Measurements from ENCODE around the gene SUPT3H. TPM values are rescaled to one million over a fixed set of nuclear protein-coding genes. Genes with fewer than 3 reads are reported as not detected.

Gene SUPT3H
- total RNA-seq, 1 donor from 2014 or later = 16.0 TPM

DNA sequence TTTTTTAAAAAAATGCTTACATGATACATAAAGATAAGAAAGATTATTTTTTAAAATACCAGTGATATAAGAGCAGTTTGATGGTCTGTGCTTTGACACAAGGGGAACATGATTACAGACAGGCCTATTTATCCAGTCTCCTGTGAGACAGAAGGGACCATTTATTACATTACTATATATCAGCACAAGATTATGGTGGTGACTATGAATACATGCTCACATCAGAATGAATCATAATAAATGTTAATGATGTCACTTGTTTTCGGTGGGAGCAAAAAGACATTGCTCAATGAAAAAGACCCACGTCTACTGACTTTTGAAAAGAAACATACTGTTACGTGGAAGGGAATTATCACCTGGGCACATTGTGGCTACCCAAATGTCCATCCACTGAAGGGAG, 535.1 kb downstream of the SUPT3H start:
- H3K36me3 Mint-ChIP-seq (ENCODE audit: unreplicated experiment) = no peaks in the 10 kb centered on the region
- peaks cover 15% of the 10 kb centered on the region for H3K4me1 Mint-ChIP-seq (ENCODE audit: low read depth, unreplicated experiment)
- no peak for DNase-seq
- no peak overlapping the region for H3K27ac Mint-ChIP-seq (ENCODE audit: unreplicated experiment)
- TF ChIP-seq, protein P1, sequence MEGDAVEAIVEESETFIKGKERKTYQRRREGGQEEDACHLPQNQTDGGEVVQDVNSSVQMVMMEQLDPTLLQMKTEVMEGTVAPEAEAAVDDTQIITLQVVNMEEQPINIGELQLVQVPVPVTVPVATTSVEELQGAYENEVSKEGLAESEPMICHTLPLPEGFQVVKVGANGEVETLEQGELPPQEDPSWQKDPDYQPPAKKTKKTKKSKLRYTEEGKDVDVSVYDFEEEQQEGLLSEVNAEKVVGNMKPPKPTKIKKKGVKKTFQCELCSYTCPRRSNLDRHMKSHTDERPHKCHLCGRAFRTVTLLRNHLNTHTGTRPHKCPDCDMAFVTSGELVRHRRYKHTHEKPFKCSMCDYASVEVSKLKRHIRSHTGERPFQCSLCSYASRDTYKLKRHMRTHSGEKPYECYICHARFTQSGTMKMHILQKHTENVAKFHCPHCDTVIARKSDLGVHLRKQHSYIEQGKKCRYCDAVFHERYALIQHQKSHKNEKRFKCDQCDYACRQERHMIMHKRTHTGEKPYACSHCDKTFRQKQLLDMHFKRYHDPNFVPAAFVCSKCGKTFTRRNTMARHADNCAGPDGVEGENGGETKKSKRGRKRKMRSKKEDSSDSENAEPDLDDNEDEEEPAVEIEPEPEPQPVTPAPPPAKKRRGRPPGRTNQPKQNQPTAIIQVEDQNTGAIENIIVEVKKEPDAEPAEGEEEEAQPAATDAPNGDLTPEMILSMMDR (IDR thresholded peaks at IDR 0.05; ENCODE audit: partially characterized antibody, unreplicated experiment) = no peak
- peaks cover 4% of the 10 kb centered on the region for H3K27me3 Mint-ChIP-seq (ENCODE audit: unreplicated experiment)
- H3K4me3 Mint-ChIP-seq (ENCODE audit: unreplicated experiment) = no peak overlapping the region
- H3K9me3 Mint-ChIP-seq (ENCODE audit: unreplicated experiment) = peaks cover 3% of the 10 kb centered on the region

DNA sequence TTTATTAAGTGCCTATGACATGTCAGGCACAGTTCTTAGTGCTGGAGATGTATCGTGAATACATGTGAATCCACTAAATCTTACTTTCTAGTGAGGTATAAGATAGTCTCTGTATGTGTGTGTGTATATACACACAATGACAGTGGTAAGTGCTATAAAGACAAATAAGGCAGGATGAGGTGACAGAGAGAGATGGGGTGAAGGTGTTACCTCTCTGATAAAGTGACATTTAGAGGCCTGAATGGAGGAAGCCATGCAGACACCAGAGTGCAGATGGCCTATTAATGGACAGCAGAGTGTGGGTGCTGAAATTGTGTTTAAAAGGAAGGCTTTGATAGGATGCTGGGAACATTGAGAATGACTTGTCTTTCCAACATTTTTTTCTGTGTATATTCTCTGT, 535.9 kb downstream of the SUPT3H start:
- Mint-ChIP-seq H3K4me3 (ENCODE audit: unreplicated experiment) (no peak overlapping the region), H3K27ac (ENCODE audit: unreplicated experiment) (peak overlapping the region; percentile 7), H3K36me3 (ENCODE audit: unreplicated experiment) (no peaks in the 10 kb centered on the region), H3K9me3 (ENCODE audit: unreplicated experiment) (peaks cover 3% of the 10 kb centered on the region), H3K27me3 (ENCODE audit: unreplicated experiment) (peaks cover 4% of the 10 kb centered on the region), H3K4me1 (ENCODE audit: low read depth, unreplicated experiment) (peaks cover 15% of the 10 kb centered on the region)
- DNase-seq = no peak
- TF ChIP-seq, protein P1 (IDR thresholded peaks at IDR 0.05; ENCODE audit: partially characterized antibody, unreplicated experiment) = no peak

DNA sequence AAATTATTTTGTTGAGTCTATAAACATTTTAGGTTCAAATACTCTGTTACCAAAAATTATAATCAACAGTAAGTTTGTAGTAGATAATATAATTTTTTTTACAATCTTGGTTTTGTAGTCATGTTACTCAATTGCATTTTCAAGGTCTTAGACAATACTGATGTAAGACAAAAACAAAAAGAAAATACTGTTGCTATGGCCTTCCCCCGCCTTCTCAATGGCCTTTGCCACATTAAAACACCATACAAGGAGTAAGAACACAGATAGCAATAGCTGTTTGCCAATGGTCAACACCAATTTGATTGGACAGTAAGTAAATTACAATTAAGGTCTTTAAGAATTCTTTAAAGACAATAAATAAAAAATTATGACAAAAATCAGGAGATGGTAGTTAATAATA, 540.0 kb downstream of the SUPT3H start:
- H3K9me3 Mint-ChIP-seq (ENCODE audit: unreplicated experiment) = peaks cover 3% of the 10 kb centered on the region
- H3K4me1 Mint-ChIP-seq (ENCODE audit: low read depth, unreplicated experiment) = peaks cover 15% of the 10 kb centered on the region
- H3K36me3 Mint-ChIP-seq (ENCODE audit: unreplicated experiment) = no peaks in the 10 kb centered on the region
- peaks cover 3% of the 10 kb centered on the region for H3K27me3 Mint-ChIP-seq (ENCODE audit: unreplicated experiment)
- DNase-seq = no peak
- TF ChIP-seq, protein P1 (IDR thresholded peaks at IDR 0.05; ENCODE audit: partially characterized antibody, unreplicated experiment) = no peak
- H3K27ac Mint-ChIP-seq (ENCODE audit: unreplicated experiment) = no peak overlapping the region
- no peak overlapping the region for H3K4me3 Mint-ChIP-seq (ENCODE audit: unreplicated experiment)

DNA sequence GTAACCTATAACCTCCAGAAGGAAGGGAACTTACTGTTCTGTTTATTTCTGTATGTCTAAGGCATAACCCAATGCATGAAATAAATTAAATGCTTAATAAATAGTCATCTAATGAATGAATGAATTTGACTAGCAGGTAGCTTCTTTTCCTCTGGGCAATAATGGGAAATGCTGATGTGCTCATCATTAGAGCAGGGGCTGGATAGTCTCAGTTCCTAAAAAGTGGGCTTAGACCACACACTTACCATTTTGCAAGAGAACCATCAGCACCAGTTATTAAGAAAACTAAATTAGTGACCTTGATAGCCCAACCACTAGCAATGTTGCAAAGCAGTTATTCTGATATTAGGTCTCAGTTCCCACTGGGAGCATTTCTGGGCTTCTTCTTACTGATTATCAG, 540.5 kb downstream of the SUPT3H start:
- Mint-ChIP-seq H3K9me3 (ENCODE audit: unreplicated experiment) (peaks cover 3% of the 10 kb centered on the region), H3K27me3 (ENCODE audit: unreplicated experiment) (peaks cover 3% of the 10 kb centered on the region), H3K4me3 (ENCODE audit: unreplicated experiment) (no peak overlapping the region), H3K36me3 (ENCODE audit: unreplicated experiment) (no peaks in the 10 kb centered on the region), H3K4me1 (ENCODE audit: low read depth, unreplicated experiment) (peaks cover 15% of the 10 kb centered on the region), H3K27ac (ENCODE audit: unreplicated experiment) (no peak overlapping the region)
- TF ChIP-seq, protein P1 (IDR thresholded peaks at IDR 0.05; ENCODE audit: partially characterized antibody, unreplicated experiment) = no peak
- no peak for DNase-seq

DNA sequence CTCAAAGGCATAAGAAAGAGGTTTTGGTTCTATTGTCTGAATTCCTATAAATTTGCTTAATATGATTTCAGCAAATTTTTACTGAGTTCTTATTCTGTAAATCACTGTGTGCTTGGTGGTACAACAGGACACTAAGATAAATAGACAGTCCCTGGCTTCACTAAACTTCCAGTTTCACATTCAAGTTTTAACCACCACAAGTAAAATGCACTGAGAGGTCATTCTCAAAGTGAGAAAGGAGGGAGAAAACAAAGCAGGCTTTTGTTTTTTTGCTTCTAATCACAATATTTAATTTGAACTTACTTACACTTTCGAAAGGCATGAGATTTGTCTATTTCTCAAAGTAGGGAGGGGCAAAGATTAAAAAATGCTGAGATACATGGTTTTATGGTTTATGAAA, 544.5 kb downstream of the SUPT3H start:
- Mint-ChIP-seq H3K27ac (ENCODE audit: unreplicated experiment) (no peak overlapping the region), H3K36me3 (ENCODE audit: unreplicated experiment) (no peaks in the 10 kb centered on the region), H3K4me3 (ENCODE audit: unreplicated experiment) (no peak overlapping the region), H3K27me3 (ENCODE audit: unreplicated experiment) (no peaks in the 10 kb centered on the region), H3K4me1 (ENCODE audit: low read depth, unreplicated experiment) (no peaks in the 10 kb centered on the region), H3K9me3 (ENCODE audit: unreplicated experiment) (no peaks in the 10 kb centered on the region)
- no peak for DNase-seq
- TF ChIP-seq, protein P1 (IDR thresholded peaks at IDR 0.05; ENCODE audit: partially characterized antibody, unreplicated experiment) = no peak
